Neural cell (in vitro differentiated cells): ENCODE measurements around the gene TSPAN31.

Source experiments
- CTCF ChIP-seq: fragments of 450-650 bp; IDR thresholded peaks from 2 replicates; pipeline ENCODE4 v1.5.1; 2014; ENCODE audit warnings: antibody characterized with exemption, mild to moderate bottlenecking, moderate library complexity; ENCODE audit not compliant: poor library complexity, severe bottlenecking
- EP300 ChIP-seq: fragments of 450-650 bp; conservative IDR thresholded peaks from 2 replicates; pipeline ENCODE4 v1.6.1; 2014; ENCODE audit warnings: antibody characterized with exemption, mild to moderate bottlenecking, moderate library complexity; ENCODE audit not compliant: poor library complexity, severe bottlenecking
- EZH2 ChIP-seq: fragments of 200-600, 300-800 bp; shearing (Covaris generic), sonication (generic); IDR thresholded peaks from 2 replicates; pipeline ENCODE4 v1.6.1; 2014; ENCODE audit warnings: antibody characterized with exemption, low read length, borderline replicate concordance, mild to moderate bottlenecking; ENCODE audit not compliant: insufficient read depth, poor library complexity, severe bottlenecking
- MXI1 ChIP-seq: fragments of 450-650 bp; conservative IDR thresholded peaks from 2 replicates; pipeline ENCODE4 v1.6.1; 2014; ENCODE audit warnings: antibody characterized with exemption, mild to moderate bottlenecking; ENCODE audit not compliant: poor library complexity, severe bottlenecking
- POLR2AphosphoS5 ChIP-seq: IDR thresholded peaks from 2 replicates; pipeline ENCODE4 v1.6.1; 2012
- RAD21 ChIP-seq: fragments of 450-650 bp; conservative IDR thresholded peaks from 2 replicates; pipeline ENCODE4 v1.6.1; 2014; ENCODE audit warnings: antibody characterized with exemption, mild to moderate bottlenecking, moderate library complexity
- REST ChIP-seq: IDR thresholded peaks from 2 replicates; pipeline ENCODE4 v1.6.1; 2012; ENCODE audit warnings: borderline replicate concordance
- SMC3 ChIP-seq: fragments of 450-650 bp; conservative IDR thresholded peaks from 2 replicates; pipeline ENCODE4 v1.6.1; 2014; ENCODE audit warnings: antibody characterized with exemption, mild to moderate bottlenecking, moderate library complexity; ENCODE audit not compliant: poor library complexity
- TAF1 ChIP-seq: IDR thresholded peaks from 2 replicates; pipeline ENCODE4 v1.6.1; 2012; ENCODE audit warnings: low read depth

- TF ChIP-seq POLR2AphosphoS5 (no peak), CTCF (no peak), RAD21 (no peak), SMC3 (no peak), TAF1 (no peak), EZH2 (no peak), EP300 (no peak), REST (no peak), MXI1 (no peak)
Observed at GRCh38 chr12:57783466-57783801, 38.6 kb downstream of the TSPAN31 start.
